ENCODE results near the gene CENPB.

The CENPB gene

DNA sequence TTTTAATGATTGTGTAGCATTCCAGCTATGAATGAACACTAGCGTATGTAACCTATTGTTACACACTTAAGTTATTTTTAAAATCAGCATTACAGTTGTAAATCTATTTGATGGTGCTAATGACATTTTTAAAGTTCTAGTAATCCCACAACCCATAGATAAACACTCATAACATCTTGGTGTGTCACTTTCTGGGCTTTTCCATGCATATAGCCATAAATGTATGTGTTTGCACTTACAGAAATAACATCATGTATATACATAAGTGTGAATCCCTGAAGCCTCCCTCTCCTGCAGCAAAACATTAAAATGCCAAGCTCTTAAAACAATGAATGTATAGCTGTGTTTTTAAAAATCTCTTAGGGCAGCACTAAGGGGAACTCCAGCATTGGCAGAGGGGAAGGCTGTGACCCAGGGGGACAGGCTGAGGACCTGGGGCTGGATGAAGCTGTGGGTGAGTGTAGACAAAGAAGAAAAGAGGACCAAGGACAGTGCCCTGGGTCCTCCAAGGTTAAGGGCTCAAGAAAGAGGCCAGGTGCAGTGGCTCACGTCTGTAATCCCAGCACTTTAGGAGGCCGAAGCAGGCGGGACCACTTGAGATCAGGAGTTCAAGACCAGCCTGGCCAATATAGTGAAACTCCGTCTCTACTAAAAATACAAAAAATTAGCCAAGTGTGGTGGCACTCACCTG, 929 bp upstream of the CENPB start:
- no peak for DNase-seq

GRCh38 chr20:3786126-3786484, 435 bp downstream of the CENPB start:
- DNase-seq, result peak; percentile 51

GRCh38 chr20:3785240-3786125, 1.1 kb downstream of the CENPB start:
- DNase-seq, result no peak

DNA sequence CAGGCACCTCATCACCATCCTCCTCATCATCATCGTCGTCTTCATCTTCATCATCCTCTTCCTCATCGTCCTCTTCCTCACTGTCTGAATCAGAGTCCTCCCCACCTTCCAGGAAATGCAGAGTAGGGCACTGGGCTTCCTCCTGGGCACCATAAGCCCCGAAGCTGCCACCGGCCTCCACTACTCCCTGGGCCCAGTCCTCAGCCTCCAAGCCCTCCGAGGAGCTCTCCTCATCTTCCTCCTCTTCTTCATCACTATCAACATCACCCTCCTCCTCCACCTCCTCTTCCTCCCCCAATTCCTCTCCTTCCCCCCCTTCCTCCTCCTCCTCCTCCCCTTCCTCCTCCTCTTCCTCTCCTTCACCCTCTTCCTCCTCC, 1.7 kb downstream of the CENPB start:
- DNase-seq, result no peak

- DNase-seq, result no peak
Measured at GRCh38 chr20:3784216-3784853, 2.2 kb downstream of the CENPB start.

DNA sequence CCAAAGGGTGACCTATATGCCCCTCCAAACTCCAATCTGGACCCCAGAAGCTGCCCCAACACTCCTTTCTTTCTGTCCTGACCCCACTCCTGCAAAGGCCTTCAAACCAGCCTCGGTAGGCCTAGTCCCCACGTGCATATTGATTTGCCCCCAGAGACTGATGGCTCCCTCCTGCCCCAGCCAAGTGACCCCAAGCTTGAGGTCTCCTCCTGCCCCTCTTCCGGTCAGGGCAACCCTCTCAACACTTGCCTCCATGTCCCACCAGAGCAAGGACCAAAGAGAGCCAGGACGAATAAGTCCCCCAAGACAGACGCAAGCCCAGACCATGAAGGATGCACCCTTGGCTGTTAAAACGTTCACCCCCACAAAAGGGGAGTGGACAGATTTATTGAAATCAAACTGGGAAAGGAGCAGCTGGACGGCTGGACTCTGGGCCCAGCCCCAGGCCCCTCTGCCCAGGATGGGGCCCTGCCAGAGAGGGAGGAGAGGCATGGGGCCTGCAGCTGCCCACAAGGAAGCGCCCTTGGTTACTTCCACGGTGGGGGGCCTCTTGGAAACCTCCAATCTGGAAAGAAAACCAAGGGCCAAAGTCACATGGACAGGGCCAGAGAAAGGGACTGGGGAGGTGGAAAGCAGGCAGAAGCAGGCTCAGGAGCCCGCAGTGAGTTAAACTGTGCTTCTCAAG, 2.9 kb downstream of the CENPB start:
- no peak for DNase-seq

DNA sequence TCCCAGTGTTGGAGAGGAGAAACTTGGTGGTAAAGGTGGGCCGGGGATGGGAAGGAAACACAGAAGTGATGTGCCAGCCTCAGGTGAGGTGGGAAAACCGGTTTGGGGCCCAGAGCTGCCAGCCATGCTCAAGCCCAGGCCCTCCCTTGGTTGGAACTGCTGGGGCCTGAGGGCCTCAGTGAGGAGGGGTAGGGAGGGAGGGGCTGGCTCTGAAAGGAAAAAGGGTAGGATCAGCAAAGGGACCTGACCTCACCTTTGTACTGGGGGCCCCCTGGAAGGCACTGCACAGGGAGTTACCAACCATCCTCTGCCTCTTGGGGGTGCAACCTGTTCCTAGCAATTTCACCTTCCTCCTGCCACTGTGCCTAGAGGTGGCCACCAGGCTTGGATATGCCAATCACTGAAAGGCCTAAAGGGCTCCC, 3.5 kb downstream of the CENPB start:
- no peak for DNase-seq

DNA sequence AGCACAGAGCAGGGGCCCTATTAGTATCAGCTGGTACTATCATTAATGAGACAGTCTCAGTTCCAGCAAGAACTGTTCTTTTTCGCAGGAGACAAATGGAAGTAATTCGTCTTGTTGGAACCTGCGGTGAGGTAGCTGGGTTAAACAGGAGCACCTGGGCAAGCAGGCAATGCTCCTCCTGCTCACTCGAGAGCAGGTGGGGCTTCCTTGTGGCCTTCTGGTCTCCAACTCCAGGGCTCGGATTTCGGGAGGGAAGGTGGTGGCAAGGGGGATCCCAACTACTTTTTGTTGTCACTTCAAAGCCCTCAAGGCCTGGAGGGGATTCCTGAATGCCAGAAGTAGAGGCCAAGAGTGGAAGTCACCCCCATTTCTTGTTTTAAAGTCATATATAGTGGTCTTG, 3.9 kb downstream of the CENPB start:
- DNase-seq, result no peak

- peak; percentile 93 for DNase-seq
Measured at GRCh38 chr20:3781153-3781910, 5.2 kb downstream of the CENPB start, which contains the start of gene SPEF1. Gene SPEF1, minus strand, starts transcription at chr20:3781448. Its CDS starts 161 bp downstream, at chr20:3781287.

DNA sequence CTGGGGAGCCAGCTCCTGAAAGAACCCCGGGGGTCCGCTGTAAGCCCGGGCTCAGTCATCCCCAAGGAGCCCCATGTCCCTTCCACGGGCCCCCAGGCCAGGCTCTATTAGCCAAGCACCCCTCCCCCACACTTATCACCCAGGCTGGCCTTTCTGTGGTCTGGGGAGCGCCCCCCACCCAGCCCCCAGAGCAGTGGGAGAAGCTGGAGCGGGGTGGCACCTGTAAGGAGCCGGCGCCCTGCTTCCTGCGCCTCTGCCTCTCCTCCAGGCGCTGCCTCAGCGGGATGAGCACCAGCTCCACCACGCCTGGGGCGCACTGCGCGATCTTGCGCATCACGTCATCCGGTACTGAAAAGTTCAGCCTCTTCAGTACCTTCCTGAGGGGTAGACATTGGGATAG, 7.6 kb downstream of the CENPB start:
- no peak for DNase-seq

- DNase-seq, result peak; percentile 37
Measured at GRCh38 chr20:3777716-3778629, 8.6 kb downstream of the CENPB start.

- DNase-seq, result no peak
Measured at GRCh38 chr20:3777381-3777715, 9.2 kb downstream of the CENPB start.

DNA sequence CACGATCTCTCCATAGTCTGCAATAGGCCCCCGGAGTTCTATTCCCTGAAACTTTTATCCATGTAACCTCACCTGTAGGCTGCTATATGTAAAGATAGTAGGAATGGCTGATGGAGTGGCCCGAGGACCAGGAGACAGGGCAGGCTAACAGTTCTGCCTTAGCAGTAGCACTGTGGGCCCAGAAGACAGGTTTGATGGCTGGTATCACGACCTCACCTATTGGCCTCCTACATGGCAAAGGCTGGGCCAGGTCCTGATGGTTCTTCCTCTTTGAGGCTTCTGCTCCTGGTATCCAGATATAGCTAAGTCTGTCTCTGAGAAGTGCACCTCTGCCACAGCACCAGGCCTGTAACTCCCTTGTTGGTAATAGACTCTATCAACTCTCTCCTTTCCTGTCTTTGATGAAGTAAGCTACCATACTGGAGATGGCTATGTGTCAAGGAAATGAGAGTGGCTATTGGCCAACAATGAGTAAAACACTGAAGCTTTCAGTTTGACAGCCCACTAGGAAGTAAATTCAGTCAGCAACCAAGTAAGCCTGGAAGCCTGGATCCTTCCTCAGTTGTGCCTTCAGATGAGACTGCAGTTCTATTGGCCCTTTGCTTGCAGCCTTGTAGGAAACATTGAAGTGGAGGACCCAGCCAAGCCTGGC, 11.0 kb downstream of the CENPB start:
- no peak for DNase-seq

- DNase-seq, result no peak
Measured at GRCh38 chr20:3771552-3772058, 14.9 kb downstream of the CENPB start.

DNA sequence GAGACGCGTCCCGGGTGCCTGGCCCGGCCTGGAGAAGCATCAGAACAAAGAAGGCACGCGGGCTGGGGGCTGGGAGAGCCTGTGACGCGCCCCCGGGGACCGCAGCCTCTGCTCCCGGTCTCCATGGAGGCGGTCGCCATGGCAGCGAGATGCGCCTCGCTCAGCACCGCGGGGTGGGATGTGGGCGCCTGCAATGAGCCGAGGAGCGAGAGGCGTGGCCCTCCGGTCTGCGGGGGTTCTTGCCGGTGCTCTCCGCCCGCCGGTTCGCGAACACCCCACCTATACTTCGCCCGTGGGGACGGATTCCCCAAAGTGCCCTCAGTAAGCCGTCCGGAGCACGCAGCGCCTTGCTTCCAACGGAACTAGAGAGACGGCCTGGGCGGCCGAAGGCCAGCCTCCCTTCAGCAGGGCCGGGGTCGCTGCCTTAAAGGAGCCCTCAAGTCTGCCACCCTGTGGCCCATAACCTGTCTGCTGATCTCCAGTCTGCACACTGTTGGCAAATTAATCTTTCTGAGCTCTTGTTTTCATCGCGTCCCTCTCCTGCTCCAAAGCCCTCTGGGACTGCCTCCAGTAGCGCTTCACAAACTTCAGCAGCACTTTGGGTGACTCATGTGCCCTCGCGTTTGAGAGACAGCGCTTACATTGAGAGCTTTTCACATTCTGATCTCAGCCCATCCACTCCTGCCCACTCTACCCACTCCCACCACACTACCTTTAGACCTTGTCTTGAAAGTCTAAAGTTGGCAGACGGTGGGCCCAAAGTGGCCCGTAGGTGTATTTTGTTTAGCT, 18.0 kb downstream of the CENPB start:
- peak; percentile 83 for DNase-seq

- peak; percentile 99 for DNase-seq
Measured at GRCh38 chr20:3767427-3768341, 18.9 kb downstream of the CENPB start, which contains the start of gene ADISSP. Gene ADISSP, minus strand, starts transcription at chr20:3767753. Its CDS starts 7,653 bp downstream, at chr20:3760100.

- DNase-seq, result no peak
Measured at GRCh38 chr20:3767110-3767426, 19.5 kb downstream of the CENPB start.

GRCh38 chr20:3766422-3767109, 20.0 kb downstream of the CENPB start:
- DNase-seq, result no peak

Data from NCI-H1105 (cell line).